ENCODE results near the gene IZUMO1R.
"Not testable (repeated sequence)": the region's sequence is repeated elsewhere in the genome, so short reads cannot be mapped to it uniquely, and the experiment has no call there.

The IZUMO1R gene

GRCh38 chr11:94303966-94304958, at the start of gene IZUMO1R:
Gene IZUMO1R (plus strand): TSS chr11:94304580. CDS start chr11:94305637, 1,057 bp downstream.
- DNase-seq (ENCODE audit: low read depth in 2 of 2): peak; percentile 2 to 10
- H3K4me3 ChIP-seq (replicated peaks in 1 of 2; ENCODE audit: low read depth in 2 of 2, low read length in 2 of 2): no peak within 1 kb of the TSS
- TF ChIP-seq, protein P1, sequence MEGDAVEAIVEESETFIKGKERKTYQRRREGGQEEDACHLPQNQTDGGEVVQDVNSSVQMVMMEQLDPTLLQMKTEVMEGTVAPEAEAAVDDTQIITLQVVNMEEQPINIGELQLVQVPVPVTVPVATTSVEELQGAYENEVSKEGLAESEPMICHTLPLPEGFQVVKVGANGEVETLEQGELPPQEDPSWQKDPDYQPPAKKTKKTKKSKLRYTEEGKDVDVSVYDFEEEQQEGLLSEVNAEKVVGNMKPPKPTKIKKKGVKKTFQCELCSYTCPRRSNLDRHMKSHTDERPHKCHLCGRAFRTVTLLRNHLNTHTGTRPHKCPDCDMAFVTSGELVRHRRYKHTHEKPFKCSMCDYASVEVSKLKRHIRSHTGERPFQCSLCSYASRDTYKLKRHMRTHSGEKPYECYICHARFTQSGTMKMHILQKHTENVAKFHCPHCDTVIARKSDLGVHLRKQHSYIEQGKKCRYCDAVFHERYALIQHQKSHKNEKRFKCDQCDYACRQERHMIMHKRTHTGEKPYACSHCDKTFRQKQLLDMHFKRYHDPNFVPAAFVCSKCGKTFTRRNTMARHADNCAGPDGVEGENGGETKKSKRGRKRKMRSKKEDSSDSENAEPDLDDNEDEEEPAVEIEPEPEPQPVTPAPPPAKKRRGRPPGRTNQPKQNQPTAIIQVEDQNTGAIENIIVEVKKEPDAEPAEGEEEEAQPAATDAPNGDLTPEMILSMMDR (IDR thresholded peaks at IDR 0.05; ENCODE audit: low read depth, low read length): no peak

DNA sequence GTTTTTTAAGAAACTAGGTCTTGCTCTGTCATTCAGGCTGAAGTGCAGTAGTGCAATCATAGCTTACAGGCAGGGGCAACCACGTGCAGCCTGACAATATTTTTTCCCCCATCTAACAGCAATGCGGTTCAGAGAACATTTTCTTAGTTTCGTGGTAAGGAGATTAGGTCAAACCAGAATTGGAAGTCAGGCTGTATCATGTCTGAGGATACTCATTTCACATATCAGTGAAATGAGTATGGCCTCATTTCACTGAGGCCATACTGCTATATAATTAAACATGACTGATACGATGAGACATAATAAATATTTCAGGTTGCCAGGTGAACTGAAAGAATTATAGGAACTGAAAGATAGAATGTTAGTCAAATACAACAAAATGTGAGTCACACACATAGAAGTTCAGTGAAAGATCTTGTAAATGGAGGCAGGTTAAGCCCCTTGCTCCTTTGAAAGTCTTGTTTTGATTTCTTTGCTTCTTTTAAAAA, 32.5 kb upstream of the IZUMO1R start:
- TF ChIP-seq, protein P1 (IDR thresholded peaks at IDR 0.05; ENCODE audit: low read depth, low read length): no peak
- no peak for DNase-seq (ENCODE audit: low read depth in 2 of 2)
- no peak overlapping the region for H3K4me3 ChIP-seq (replicated peaks in 1 of 2; ENCODE audit: low read depth in 2 of 2, low read length in 2 of 2)

DNA sequence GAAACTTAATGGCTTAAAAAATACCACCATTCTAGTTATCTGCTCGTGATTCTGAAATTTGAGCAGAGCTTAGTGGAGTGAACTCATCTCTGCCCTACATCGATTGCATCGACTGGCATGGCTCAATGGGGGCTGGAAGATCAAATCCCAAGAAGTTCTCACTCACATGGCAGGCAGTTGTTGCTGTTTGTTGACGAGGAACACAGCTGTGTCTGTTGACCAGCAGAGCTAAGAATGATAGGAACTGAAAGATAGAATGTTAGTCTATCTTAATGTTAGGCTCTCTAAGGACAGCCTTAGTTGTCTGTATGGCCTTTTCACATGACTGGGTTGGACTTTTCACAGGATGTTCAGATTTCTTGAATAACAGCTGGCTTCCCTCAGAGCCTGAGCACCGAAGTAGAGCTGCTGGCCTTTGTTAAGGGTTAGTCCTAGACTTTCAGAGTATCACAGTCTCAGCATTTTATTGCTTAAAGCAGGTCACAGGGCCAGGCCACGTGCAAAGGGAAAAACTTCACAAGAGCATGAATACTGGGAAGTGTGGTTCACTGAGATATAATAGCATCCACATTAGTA, 31.6 kb upstream of the IZUMO1R start:
- DNase-seq (ENCODE audit: low read depth in 2 of 2): no peak
- TF ChIP-seq, protein P1 (IDR thresholded peaks at IDR 0.05; ENCODE audit: low read depth, low read length): no peak
- no peak overlapping the region for H3K4me3 ChIP-seq (replicated peaks in 1 of 2; ENCODE audit: low read depth in 2 of 2, low read length in 2 of 2)

- no peak overlapping the region for H3K4me3 ChIP-seq (replicated peaks in 1 of 2; ENCODE audit: low read depth in 2 of 2, low read length in 2 of 2)
- TF ChIP-seq, protein P1 (IDR thresholded peaks at IDR 0.05; ENCODE audit: low read depth, low read length): no peak
- DNase-seq (ENCODE audit: low read depth in 2 of 2): no peak
These were observed 28.4 kb upstream of the IZUMO1R start for GRCh38 chr11:94275961-94276360.

GRCh38 chr11:94276943-94277342, 27.4 kb upstream of the IZUMO1R start:
- TF ChIP-seq, protein P1 (IDR thresholded peaks at IDR 0.05; ENCODE audit: low read depth, low read length): no peak
- H3K4me3 ChIP-seq (replicated peaks in 1 of 2; ENCODE audit: low read depth in 2 of 2, low read length in 2 of 2): no peak overlapping the region
- DNase-seq (ENCODE audit: low read depth in 2 of 2): no peak

- H3K4me3 ChIP-seq (replicated peaks in 1 of 2; ENCODE audit: low read depth in 2 of 2, low read length in 2 of 2); DNase-seq (ENCODE audit: low read depth in 2 of 2): not testable (repeated sequence)
These were observed 26.2 kb upstream of the IZUMO1R start for GRCh38 chr11:94278207-94278606.

- TF ChIP-seq, protein P1 (IDR thresholded peaks at IDR 0.05; ENCODE audit: low read depth, low read length): no peak
- no peak for DNase-seq (ENCODE audit: low read depth in 2 of 2)
- H3K4me3 ChIP-seq (replicated peaks in 1 of 2; ENCODE audit: low read depth in 2 of 2, low read length in 2 of 2): no peak overlapping the region
These were observed 24.4 kb upstream of the IZUMO1R start for GRCh38 chr11:94279996-94280395.

Data from cardiac fibroblast (primary cell).